NCI-H1417 (cell line): ENCODE measurements around the gene PLEKHG5.

ENCODE experiments used
- DNase-seq, 3 experiments: peaks; one replicate each; lab custom pipeline; 2025; lab: John Stamatoyannopoulos, UW

Gene PLEKHG5

DNA sequence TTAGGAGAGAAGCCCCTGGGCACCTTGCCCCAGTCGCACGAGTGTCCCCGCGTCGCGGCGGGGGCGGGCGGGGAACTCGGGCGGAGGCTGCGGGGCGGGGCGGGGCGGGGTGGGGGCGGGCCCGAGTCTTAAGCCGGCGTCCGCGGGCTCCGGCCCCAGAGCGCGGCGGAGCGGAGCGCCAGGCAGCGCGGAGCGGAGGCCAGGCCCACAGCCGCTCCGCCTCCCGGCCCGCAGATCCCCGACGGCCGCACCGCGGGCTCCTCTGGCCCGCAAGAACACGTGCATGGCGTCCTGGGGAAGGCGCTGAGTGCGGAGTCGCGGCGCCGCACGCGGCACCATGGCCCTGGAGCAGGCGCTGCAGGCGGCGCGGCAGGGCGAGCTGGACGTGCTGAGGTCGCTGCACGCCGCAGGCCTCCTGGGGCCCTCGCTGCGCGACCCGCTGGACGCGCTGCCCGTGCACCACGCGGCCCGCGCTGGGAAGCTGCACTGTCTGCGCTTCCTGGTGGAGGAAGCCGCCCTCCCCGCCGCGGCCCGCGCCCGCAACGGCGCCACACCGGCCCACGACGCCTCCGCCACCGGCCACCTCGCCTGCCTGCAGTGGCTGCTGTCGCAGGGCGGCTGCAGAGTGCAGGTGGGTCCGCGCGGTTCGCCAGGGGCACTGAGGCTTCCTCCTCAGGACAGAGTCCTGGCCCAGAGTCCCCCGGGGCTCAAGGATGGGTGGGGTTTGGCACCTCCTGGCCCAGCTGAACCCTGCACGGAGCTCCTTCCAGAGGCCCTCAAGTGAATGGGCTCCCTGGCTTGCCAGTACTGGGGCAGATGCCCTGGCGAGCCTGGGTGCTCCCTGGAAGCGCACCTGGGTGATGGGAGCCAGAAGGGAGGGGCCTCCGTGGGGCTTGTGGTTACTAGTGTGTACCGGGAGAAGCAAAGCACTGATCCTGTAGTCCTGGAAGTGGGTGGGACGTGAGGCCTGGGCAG lies 66.6 kb downstream of the PLEKHG5 start, which contains the start of gene ESPN:
ESPN (plus strand) TSS at position 158 of the 975 bp plus-strand sequence; CDS start at position 338, 180 bp downstream.
- peak; percentile 14 to 37 (median 20) for DNase-seq

DNA sequence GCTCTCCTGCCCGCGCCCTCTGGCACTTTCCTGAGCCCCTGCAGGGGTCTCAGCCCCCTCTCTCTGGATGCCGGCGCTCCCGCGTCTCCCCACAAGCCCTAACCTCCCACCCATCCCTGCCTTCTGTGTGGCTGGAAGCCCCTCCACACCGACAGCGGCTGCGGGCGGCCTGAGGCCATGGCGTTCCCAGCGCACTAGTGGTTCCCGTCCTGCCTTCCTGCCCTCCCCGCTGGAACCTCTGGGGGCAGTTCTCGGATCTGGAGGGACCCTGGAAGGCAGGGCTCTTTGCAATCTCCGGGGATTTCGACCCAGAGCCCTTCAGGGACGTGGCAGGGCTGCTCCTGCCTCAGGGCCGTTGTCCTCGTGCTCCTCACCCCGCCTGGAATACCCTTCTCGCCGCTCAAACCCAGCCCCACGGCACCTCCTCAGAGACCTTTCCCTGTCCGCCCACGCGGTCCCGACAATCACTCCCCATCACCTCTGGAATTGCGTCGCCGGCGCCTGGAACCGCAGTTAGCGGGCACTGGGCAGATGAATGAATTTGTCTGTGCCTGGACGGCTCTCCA lies 67.4 kb downstream of the PLEKHG5 start:
- peak in 2 of 3 experiments; percentile 35 to 46 for DNase-seq

DNA sequence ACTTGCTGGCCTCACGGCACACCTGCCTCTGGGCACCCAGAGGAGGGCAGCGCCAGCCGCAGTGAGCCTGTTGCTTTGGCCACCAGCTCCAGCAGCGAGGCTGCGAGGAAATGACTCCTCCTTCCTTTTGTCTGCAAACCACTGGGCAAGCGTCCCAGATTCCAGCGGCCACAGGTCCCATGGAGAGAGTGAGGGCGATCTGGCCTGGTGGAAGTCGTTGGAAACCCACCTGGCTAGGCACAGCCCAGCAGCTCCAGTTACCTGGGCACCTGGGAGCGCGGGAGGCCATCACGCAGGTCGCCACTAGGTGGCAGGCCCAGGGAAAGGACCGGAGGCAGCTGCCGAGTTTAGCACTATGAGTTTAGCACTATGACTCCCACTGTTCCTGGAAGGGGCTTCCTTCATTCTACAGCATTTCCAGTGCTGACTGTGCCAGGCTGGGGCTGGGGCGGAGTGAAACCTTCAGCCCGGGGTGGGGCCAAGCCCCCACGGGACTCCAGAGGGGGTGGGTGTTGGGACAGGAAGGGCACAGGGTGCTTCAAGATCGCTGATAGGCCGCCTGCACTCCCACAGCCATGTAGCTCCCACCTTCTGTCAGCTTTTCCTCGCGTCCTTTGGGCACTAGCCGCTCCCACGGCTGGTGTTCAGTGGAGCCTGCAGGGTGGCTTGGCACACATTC lies 68.0 kb downstream of the PLEKHG5 start:
- DNase-seq, result peak; percentile 63 to 81 (median 67)

DNA sequence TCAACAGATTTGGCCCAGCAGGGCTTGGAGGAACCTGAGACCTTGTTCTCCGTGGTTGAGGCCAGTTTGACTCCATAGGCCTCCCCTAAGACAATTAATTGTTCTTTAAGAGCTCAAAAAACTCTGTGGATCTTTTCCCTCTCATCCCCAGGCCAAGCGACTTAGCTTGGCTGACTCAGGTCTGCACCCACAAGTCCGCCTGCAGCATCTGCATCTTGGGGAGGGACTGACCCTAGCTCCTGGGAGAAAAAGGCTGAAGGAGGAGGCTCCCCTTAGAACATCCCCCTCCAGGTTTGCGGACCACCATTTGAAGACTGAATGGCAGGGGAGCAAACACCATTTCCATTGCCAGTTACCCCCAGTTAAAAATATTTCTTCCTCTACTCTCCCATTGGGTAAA lies 70.2 kb downstream of the PLEKHG5 start:
- DNase-seq, result no peak

DNA sequence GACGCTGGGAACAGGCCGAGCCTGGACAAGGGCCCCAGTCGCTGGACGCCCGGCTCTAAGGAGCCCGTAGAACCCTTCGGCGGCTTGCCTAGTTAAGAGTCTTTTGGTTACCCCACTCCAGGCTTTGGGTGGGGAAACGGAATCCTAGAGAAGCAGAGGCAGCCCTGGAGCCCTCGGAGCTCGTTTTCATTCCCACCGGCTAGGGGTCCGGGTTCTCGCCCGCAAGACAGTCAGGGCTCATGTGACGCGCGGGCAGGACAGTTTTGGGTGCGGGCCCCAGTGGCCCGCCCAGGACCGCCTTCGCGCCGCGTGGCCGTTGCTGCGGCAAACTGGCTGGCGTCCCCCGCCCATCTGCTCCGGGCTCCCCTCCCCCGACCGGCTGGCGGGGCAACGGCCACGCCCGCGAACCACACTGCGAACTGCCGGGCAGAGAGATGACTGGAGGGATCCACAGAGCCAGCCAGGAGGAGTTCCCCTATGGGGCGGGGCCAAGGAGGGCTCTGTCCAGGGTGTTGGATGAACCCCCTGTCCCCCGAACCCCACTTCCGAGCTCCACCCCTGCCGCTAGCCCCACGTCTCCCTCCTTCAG lies 70.9 kb downstream of the PLEKHG5 start:
- DNase-seq, result no peak

DNA sequence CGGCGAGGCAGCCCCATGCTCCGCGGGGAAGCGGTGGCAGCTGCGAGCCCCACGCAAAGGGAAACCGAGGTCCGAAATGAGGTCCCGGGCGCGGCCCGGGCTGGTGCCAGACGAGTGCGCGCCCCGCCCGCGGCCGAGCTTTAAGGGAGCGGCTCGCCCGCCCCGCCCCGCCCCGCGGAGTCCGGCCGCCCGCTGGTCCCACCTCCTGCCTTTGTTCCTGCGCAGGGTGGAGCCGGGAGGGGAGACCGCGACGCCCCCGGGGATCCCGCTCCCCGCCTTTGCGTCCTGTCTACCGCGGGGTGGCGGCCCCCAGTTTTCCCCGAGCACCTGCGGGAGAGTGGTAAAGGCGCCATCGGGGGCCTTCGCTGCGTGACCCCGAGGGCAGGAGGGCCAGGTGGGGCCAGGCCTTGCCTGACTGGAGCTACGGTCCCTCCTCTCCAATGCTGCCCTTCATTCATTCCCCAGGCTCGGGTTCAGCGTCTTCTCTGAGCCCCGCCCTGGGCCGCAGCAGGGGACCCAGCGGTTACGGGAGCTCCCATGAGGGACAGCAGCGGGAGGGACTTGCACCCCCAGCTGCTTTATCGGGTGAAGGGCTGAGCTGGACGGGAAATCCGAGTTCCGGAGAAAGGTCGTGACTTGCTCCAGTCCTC lies 71.5 kb downstream of the PLEKHG5 start, which contains the start of gene HES2:
HES2 (minus strand) TSS at position 116 of the 650 bp plus-strand sequence; CDS start at position 17, 99 bp downstream.
- DNase-seq, result peak in 1 of 3 experiments; percentile 27

DNA sequence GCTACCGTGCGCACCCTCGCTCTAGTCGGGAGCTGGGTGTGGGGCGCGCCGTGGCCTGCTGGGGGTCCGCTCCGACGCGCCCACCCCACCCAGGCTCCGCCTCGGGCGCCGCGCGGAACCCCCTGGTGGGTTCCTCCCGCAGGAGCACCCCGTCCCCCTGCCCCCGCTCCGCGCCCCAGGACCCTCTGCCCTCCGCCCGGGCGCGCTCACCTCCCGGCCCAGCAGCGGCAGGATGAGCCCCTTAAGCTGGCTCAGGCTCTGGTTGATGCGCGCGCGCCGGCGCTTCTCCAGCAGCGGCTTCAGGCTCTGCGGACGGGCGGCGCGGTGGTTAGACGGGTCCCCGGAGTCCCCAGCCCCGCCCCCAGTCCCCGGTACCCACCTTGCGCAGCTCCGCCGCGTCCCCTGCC lies 72.1 kb downstream of the PLEKHG5 start:
- DNase-seq, result peak in 2 of 3 experiments; percentile 21 to 30

DNA sequence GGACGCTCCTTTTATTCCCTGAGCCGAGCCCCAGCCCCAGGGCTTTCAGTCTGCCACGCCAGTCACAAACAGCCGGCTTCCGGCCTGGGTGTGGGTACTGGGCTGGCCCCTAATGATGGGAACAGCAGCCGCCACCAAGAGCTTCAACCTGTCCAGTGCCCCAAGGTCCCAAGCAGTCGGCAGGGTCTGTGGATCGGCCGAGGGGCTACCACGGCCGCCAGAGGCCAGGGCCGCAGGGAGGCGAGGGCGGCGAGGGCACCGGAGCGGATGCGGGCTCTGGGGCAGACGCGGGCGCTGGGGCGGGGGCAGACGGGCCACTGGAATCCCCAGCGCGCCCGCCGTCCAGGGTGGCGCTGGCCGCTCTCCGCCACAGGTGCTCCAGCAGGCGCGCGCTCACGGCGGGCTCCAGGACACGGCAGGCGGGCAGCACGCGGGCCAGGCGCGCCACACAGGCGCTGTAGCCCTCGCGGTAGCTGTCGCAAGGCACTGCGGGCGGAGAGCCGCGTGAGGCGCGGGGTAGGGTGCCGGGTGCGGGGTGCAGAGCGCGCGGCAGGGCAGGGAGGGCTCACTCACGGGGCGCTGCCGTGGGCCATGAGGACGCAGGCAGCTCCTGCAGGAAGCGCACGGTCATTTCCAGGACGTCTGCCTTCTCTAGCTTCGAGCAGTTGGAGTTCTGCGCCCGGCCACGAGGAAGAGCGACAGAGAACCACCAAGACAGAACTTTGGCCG lies 72.6 kb downstream of the PLEKHG5 start:
- peak in 2 of 3 experiments; percentile 20 to 23 for DNase-seq

DNA sequence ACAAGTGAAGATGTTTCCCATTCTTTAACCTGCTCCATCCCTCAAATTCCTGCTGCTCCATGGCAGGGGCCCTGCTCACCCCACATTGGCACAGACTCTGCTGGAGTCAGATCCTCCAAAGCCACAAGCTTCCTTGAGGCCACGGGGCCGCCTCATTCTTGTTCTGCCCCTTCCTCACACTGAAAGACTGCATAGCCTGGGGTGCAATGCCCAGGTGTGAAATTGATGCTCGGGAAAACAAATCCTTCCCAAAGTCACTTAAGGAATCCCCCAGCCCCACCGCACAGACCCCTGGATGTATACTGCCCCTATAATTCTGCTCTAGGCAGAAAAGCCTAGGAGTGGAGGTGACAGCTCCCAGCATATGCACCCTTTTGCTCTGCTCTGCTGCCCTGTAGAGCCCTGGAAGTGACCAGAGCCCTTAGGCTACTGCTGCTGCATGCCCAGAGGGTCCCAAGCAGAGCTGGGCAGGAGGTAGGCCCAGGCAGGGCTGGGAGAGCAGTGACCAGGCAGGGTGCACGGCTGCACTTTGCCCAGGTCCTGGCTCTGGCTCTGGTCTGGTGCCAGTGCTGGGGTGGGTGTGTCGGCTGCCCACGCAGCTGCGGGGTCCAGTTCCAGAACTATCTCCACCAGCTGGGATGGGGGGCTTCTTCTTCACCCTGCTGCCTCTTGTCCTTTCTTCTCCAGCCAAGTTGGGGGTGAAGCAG lies 73.4 kb downstream of the PLEKHG5 start:
- no peak for DNase-seq
